Breast epithelium (tissue), 3 donors: Measurements from ENCODE around the gene PRPF40A.

Experiments
- POLR2A ChIP-seq: fragments of 450-650 bp; IDR thresholded peaks from one replicate; pipeline ENCODE4 v1.6.1; 2016; ENCODE audit warnings: antibody characterized with exemption, mild to moderate bottlenecking, moderate library complexity
- POLR2AphosphoS5 ChIP-seq, 3 donors: sonication (generic); formaldehyde crosslinking; IDR thresholded peaks; one replicate each; pipeline ENCODE4 v1.6.1; 2017; ENCODE audit warnings: antibody characterized with exemption in 3 of 3
- TF ChIP-seq, protein P1 (sequence below), 3 donors: fragments of 450-650 bp; IDR thresholded peaks; one replicate each; pipeline ENCODE4 v1.5.1; 2016 to 2017; ENCODE audit warnings: antibody characterized with exemption in 3 of 3, mild to moderate bottlenecking in 3 of 3, moderate library complexity in 3 of 3

GRCh38 chr2:152620208-152620607, 97.1 kb downstream of the PRPF40A start:
- no peak for TF ChIP-seq POLR2A
- TF ChIP-seq, protein P1, sequence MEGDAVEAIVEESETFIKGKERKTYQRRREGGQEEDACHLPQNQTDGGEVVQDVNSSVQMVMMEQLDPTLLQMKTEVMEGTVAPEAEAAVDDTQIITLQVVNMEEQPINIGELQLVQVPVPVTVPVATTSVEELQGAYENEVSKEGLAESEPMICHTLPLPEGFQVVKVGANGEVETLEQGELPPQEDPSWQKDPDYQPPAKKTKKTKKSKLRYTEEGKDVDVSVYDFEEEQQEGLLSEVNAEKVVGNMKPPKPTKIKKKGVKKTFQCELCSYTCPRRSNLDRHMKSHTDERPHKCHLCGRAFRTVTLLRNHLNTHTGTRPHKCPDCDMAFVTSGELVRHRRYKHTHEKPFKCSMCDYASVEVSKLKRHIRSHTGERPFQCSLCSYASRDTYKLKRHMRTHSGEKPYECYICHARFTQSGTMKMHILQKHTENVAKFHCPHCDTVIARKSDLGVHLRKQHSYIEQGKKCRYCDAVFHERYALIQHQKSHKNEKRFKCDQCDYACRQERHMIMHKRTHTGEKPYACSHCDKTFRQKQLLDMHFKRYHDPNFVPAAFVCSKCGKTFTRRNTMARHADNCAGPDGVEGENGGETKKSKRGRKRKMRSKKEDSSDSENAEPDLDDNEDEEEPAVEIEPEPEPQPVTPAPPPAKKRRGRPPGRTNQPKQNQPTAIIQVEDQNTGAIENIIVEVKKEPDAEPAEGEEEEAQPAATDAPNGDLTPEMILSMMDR (IDR thresholded peaks at IDR 0.05): no peak
- no peak for TF ChIP-seq POLR2AphosphoS5 (IDR thresholded peaks at IDR 0.05)
